ENCODE data around the gene GET4. TPM values are rescaled to one million over a fixed set of nuclear protein-coding genes. Genes with fewer than 3 reads are reported as not detected.

GET4 gene
- total RNA-seq, 1 experiment from 2014 or later, result 130 TPM

- intact Hi-C loops (cut with micrococcal nuclease; ENCODE audit: unreplicated experiment), result no loop called here
- TF ChIP-seq, protein P1, sequence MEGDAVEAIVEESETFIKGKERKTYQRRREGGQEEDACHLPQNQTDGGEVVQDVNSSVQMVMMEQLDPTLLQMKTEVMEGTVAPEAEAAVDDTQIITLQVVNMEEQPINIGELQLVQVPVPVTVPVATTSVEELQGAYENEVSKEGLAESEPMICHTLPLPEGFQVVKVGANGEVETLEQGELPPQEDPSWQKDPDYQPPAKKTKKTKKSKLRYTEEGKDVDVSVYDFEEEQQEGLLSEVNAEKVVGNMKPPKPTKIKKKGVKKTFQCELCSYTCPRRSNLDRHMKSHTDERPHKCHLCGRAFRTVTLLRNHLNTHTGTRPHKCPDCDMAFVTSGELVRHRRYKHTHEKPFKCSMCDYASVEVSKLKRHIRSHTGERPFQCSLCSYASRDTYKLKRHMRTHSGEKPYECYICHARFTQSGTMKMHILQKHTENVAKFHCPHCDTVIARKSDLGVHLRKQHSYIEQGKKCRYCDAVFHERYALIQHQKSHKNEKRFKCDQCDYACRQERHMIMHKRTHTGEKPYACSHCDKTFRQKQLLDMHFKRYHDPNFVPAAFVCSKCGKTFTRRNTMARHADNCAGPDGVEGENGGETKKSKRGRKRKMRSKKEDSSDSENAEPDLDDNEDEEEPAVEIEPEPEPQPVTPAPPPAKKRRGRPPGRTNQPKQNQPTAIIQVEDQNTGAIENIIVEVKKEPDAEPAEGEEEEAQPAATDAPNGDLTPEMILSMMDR (IDR thresholded peaks at IDR 0.05; ENCODE audit: insufficient read depth in 1 of 2, low read depth in 1 of 2, low read length in 1 of 2, severe bottlenecking in 1 of 2, unreplicated experiment in 1 of 2), result no peak
- Histone ChIP-seq H3K4me3 (ENCODE audit: low read depth, low read length) (no peak overlapping the region), H3K36me3 (ENCODE audit: control insufficient read depth, insufficient read depth, low read length) (no peaks in the 10 kb centered on the region; the same call in 1 of the 2 replicates), H3K9me3 (no peaks in the 10 kb centered on the region), H3K4me1 (peaks cover 5% of the 10 kb centered on the region; the same call in 1 of the 2 replicates), H3K27me3 (replicated peaks; ENCODE audit: control insufficient read depth, insufficient read depth, low read length) (no peaks in the 10 kb centered on the region)
- Mint-ChIP-seq H3K27ac (ENCODE audit: unreplicated experiment) (no peak overlapping the region), H3K27me3 (ENCODE audit: insufficient read depth, unreplicated experiment) (no peaks in the 10 kb centered on the region), H3K36me3 (ENCODE audit: insufficient read depth, unreplicated experiment) (peaks cover 28% of the 10 kb centered on the region), H3K9me3 (ENCODE audit: unreplicated experiment) (no peaks in the 10 kb centered on the region), H3K4me1 (ENCODE audit: low read depth, unreplicated experiment) (peaks cover 4% of the 10 kb centered on the region), H3K4me3 (ENCODE audit: unreplicated experiment) (no peak overlapping the region)
- no peak for DNase-seq
- POLR2A ChIA-PET, result no interaction called here
- BruUV-seq (replicated peaks), result no TSS peak
- CTCF ChIA-PET, result no interaction called here
Measured at GRCh38 chr7:931871-932650, 55.7 kb downstream of the GET4 start.

- Mint-ChIP-seq H3K27ac (ENCODE audit: unreplicated experiment) (no peak overlapping the region), H3K27me3 (ENCODE audit: insufficient read depth, unreplicated experiment) (no peaks in the 10 kb centered on the region), H3K4me3 (ENCODE audit: unreplicated experiment) (no peak overlapping the region), H3K4me1 (ENCODE audit: low read depth, unreplicated experiment) (no peaks in the 10 kb centered on the region), H3K9me3 (ENCODE audit: unreplicated experiment) (no peaks in the 10 kb centered on the region), H3K36me3 (ENCODE audit: insufficient read depth, unreplicated experiment) (peaks cover 30% of the 10 kb centered on the region)
- intact Hi-C loops (cut with micrococcal nuclease; ENCODE audit: unreplicated experiment), result no loop called here
- no peak for DNase-seq
- Histone ChIP-seq H3K27me3 (replicated peaks; ENCODE audit: control insufficient read depth, insufficient read depth, low read length) (no peaks in the 10 kb centered on the region), H3K4me3 (ENCODE audit: low read depth, low read length) (no peak overlapping the region), H3K36me3 (ENCODE audit: control insufficient read depth, insufficient read depth, low read length) (no peaks in the 10 kb centered on the region; the same call in 1 of the 2 replicates), H3K9me3 (no peaks in the 10 kb centered on the region), H3K4me1 (no peaks in the 10 kb centered on the region)
- BruUV-seq (replicated peaks), result no TSS peak
- ChIA-PET POLR2A (no interaction called here), CTCF (no interaction called here)
- TF ChIP-seq, protein P1 (IDR thresholded peaks at IDR 0.05; ENCODE audit: insufficient read depth in 1 of 2, low read depth in 1 of 2, low read length in 1 of 2, severe bottlenecking in 1 of 2, unreplicated experiment in 1 of 2), result no peak
Measured at GRCh38 chr7:932651-932975, 56.3 kb downstream of the GET4 start.

- Mint-ChIP-seq H3K4me3 (ENCODE audit: unreplicated experiment) (no peak overlapping the region), H3K36me3 (ENCODE audit: insufficient read depth, unreplicated experiment) (peaks cover 38% of the 10 kb centered on the region), H3K27me3 (ENCODE audit: insufficient read depth, unreplicated experiment) (no peaks in the 10 kb centered on the region), H3K27ac (ENCODE audit: unreplicated experiment) (no peak overlapping the region), H3K9me3 (ENCODE audit: unreplicated experiment) (no peaks in the 10 kb centered on the region), H3K4me1 (ENCODE audit: low read depth, unreplicated experiment) (no peaks in the 10 kb centered on the region)
- no peak for DNase-seq
- TF ChIP-seq, protein P1 (IDR thresholded peaks at IDR 0.05; ENCODE audit: insufficient read depth in 1 of 2, low read depth in 1 of 2, low read length in 1 of 2, severe bottlenecking in 1 of 2, unreplicated experiment in 1 of 2), result no peak
- H3K4me3 ChIP-seq (ENCODE audit: low read depth, low read length), result no peak overlapping the region
- H3K36me3 ChIP-seq (ENCODE audit: control insufficient read depth, insufficient read depth, low read length), result peaks cover 1% of the 10 kb centered on the region
- no peaks in the 10 kb centered on the region for H3K4me1 ChIP-seq
- intact Hi-C loops (cut with micrococcal nuclease; ENCODE audit: unreplicated experiment), result no loop called here
- ChIA-PET POLR2A (no interaction called here), CTCF (no interaction called here)
- no peaks in the 10 kb centered on the region for H3K27me3 ChIP-seq (replicated peaks; ENCODE audit: control insufficient read depth, insufficient read depth, low read length)
- H3K9me3 ChIP-seq, result no peaks in the 10 kb centered on the region
- BruUV-seq (replicated peaks), result no TSS peak
Measured at GRCh38 chr7:934469-935163, 58.3 kb downstream of the GET4 start.
